HG03045 (cell line): ENCODE data around the gene GRAP2.
"Not testable (repeated sequence)": the region's sequence is repeated elsewhere in the genome, so short reads cannot be mapped to it uniquely, and the experiment has no call there.

Experiments used
- ATAC-seq: cut with Tn5 transposase; IDR thresholded peaks from one replicate; pipeline ENCODE4 v1.9.1; 2021; ENCODE audit warnings: mild to moderate bottlenecking, moderate library complexity; ENCODE audit not compliant: unreplicated experiment

The GRAP2 gene

DNA sequence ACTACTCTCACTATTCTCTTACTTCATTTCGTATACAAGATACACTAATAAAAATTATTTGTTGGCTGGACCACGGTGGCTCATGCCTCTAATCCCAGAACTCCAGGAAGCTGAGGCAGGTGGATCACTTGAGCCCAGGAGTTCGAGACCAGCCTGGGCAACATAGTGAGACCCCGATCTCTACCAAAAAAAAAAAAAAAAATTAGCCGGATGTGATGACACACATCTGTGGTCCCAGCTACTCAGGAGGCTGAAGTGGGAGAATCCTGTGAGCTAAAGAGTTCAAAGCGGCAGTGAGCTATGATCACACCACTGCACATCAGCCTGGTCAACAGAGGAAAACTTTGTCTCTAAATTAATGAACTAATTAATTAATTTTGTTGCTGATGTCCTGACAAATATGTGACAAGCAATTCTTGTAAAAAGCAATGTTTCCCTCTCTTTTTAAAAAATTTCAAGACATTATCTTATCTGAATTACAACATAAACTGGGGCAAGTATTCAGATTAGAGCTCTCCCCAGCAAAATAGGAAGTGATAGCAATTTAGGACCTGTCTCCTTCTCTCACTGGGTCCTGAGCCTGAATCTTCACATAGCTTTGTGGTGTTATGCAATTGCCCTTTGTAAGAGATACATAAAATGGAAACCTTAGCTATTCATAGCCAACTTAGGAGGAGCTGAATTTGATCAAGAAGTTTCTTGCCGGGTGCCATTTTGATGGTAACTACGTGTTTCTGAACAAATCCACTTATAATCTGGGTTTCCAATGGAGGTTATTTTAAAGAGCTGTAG lies 41.8 kb downstream of the GRAP2 start:
- no peak for ATAC-seq

DNA sequence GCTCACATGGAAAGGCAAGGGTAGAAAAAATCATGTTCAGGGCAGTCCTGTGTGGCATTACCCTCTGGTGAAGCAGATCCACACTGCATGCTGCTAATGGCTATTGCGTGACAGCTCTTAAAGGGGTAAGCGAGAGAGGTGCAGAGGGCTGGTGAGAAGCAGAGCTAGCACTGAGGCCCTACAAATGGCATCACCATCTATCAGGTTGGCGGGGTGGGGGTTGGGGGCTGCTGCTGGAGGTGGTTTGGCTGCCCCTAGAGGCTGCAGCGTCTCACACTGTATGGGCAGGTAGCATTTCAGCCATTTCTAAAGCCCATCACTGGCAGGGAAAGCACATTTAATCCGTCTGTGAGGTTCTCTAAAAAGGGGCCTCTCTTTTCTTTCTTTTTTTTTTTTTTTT lies 42.5 kb downstream of the GRAP2 start:
- no peak for ATAC-seq

DNA sequence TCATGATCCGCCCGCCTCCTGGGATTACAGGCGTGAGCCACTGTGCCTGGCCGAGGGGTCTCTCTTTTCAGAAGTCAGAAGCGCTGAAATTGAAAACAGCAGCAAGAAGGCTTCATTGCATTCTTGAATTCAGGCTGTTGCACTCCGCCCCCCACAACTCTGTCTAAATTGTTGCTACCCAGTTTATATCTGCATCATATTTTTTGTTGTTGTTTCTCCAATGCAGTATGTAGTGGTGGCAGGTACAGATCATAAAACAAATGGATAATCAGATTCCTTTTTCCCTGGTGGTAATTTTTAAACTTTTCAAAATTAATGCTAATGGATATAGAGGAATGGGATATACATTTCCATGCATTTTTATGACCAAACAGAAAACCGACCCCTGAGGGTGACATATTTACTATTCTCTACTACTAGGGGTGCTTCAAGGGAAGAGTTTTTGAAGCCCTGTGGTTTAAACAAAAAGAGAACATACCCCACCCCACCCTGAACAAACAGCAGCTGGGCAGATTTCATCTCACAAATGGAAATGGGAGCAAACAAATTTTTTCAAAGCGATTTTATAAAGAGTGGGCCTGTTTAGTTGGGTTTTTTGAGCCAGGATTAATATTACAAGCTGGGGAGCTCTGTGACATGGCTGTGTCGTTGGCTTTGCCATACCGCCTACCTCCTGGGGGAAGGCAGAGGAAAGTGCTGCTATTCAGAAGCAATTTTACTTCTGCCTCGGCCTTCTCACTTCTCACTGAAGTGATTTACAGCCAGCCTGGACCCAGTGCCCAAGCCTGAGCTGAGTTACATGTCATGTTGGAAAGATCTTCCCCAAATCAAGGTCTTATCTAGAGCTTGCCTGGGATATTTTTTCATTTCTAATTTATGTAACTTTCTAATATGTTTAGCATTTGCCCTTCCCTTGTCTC lies 43.3 kb downstream of the GRAP2 start:
- ATAC-seq: no peak

DNA sequence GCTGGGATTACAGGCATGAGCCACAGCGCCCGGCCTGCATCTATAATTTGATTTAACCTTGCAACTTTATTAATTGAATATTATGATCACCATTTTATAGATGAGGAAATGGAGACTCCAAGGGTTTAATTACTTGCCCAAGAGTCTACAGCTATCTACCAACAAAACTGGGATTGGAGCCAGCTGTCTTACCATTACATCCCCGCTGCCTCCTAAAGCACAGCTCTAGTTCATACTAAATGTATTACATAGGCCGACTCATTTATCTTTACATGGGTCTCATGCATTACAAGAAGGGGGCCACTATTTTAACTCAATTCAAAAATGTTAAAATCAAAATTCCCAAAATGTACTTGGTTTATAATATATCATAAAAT lies 45.2 kb downstream of the GRAP2 start:
- ATAC-seq: no peak

DNA sequence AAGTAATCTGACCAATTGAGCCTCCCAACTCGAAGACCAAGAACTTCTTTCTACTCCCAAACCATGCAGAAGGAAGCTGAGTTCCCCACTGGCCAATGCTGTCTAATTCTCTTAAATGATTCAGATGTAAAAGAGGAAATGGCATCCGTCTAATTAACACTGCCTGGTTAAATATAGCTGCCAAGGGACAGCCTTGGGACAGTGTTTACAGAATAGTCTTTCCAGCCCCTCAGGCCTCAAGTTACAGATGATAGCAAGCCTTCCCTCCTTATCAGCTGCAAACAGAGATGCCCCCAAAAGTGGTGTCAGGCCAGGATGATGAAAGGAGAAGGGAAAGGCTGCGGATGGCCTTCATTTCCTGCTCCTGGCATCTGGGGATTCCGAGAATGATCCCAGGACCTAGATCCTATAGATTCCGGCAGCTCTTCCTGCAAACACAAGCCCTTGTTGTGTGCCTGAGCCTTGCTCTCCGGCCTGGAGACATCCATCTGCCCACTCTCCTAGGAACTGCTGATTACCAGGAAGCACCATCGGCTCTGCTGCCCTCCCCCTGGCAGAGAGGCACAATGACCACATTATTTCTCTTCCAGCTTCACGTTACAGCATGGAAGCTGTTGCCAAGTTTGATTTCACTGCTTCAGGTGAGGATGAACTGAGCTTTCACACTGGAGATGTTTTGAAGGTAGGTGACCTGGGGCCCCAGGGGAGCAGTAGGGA lies 45.8 kb downstream of the GRAP2 start:
- no peak for ATAC-seq

DNA sequence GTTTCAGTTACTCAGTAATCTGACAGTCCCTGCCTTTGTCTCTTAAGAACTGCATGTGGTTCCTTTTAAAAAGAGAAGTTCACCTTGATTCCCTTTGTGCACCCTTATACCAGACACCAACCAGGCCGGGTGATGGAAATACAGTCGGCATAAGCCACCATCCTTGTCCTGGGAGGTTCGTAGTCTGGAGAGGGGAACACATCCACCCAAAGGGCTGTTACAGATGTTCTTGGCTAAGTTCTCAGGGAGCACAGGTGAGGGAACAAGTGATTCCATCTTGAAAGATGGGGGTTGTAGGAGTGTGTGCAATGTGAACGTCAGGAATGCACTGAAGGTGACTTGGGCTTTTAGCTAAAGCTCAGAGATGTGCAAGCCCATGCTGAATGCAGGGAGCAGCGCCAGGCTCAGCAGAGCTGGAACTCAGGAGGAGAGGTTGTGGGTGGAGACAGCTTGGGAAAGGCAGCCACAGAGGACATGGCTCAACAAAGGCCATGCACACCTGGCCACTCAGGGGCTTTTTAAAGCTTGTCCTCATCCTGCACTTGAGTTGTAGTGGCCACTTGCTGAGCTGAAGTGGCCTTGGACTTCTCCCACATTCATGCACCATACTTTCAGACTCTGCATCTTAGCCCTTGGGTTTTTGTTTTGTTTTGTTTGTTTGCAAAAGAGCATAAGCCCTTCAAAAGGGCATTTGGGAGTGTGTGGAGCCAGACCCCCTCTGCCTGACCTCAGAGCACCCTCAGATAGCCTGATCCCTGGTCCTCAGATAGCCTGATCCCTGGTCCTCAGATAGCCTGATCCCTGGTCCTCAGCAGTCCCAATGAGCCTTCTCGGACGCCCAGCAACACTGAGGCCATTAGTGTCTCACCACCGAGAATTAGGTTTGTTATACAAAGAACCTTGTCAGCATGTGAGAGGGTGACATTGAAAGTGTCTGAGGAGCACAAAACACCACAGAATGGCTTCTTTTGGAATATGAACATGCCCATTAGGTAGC lies 46.6 kb downstream of the GRAP2 start:
- ATAC-seq: no peak

DNA sequence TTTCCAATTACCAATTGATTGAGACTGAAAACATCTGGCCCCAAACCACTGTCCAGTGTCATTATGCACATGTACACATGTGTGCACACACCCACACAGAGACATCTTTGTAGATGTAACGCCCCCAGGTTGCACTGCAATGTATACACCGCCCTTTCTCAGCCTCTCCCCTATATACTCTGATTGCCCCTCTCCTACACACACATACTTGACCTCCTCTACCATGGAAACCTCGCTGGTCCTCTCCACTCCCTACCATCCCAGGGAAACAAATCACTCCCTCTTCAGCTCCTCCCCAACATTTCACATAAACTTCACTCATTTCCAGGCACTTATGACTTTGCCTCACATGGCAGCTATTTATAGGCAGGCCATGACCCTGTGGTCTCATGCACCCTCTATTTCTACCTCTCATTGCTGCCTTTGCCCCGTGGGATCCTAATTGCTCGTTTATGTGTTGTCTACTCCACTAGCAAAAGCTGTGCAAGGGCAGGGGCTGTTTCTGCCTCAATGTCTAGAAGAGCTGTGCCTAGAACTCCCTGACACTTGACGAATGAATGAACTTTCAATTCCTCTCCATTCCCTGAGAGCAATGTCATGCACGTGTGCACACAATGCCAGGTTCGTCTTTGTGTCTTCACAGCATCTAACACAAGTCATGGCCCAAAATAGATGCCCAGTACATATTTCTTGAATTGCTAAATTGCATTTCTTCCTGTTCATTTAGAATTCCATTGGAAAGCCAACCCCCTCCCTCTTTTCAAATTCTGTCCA lies 49.3 kb downstream of the GRAP2 start:
- ATAC-seq: no peak

DNA sequence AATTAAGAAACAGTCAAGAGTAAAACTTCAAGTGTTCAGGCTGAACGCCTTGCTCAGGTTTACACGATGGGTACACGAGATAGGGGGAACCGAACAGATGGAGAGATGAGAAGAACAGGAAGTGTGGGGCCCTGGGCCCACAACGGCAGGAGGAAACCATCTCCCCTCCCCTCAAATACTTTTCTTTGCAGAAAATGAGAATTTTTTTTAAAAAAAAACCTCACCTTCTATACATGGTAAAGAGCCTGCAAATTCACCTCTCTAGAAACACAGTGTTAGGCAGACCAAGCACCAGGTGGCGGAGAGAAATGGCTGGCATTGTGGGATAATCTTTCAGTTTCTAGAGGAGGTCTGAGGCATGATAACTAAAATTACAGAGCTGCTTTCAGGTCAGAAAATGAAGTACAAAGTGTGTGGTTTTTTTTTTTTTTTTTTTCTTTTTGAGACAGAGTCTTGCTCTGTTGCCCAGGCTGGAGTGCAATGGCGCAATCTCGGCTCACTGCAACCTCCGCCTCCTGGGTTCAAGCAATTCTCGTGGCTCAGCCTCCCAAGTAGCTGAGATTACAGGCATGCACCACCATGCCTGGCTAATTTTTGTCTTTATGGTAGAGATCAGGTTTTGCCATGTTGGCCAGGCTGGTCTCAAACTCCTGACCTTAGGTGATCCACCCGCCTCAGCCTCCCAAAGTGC lies 50.9 kb downstream of the GRAP2 start:
- ATAC-seq: not testable (repeated sequence)

DNA sequence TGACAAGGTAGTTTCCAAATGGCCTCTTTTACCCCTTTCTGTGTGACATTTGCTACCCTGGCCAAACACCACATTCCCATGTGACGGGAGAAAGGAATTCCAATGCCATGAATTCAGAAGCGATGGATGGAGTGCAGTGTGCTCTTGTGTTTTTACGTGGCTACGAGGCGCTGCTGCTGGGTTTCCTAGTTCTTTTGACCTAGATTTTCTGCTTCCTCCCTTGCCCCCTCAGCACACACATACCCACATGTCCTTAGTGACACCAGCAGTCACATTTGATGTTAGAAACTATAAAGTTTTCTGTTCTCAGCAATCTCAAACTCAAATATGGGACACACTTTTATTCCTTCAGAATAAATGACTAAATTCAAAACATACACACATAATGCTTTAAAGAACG lies 51.5 kb downstream of the GRAP2 start:
- no peak for ATAC-seq

DNA sequence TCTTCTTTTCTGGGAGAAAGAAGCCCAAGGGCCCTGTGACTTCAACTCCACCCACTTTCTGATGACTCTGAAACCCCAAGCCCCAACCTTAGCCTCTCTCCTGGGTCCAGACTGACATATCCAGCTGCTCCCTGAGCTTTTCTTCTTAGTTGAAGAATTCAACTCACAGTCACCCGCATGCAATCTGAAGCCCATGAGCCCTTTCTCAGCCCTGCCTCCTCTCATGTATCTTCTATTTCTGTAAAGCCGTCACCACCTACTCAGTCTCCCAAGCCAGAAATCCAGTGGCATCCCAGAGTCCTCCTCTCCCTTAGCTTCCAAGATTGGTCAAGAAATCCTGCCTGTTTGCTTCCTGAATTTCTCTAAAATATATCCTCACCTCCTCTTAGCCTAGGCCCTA lies 52.2 kb downstream of the GRAP2 start:
- ATAC-seq: no peak

DNA sequence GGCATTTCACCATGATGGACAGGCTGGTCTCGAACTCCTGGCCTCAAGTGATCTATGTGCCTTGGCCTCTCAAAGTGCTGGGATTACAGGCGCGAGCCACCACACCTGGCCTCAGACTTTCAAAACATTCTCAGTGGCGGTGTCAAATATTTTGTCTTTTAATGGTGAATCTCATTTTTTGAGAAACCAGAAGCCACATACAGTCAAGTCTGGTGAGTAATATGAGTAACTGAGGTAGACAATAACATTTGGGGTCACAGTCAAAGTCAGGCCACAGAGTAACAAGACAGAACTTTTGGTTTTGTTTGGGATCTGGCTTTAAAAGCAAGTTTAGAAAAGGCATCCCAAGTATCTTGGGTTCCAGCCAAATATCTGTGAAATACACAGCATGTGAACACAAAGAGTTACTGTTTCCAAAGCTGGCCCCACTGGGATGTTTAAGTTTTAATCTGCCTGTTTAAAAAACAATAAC lies 53.7 kb downstream of the GRAP2 start:
- no peak for ATAC-seq

DNA sequence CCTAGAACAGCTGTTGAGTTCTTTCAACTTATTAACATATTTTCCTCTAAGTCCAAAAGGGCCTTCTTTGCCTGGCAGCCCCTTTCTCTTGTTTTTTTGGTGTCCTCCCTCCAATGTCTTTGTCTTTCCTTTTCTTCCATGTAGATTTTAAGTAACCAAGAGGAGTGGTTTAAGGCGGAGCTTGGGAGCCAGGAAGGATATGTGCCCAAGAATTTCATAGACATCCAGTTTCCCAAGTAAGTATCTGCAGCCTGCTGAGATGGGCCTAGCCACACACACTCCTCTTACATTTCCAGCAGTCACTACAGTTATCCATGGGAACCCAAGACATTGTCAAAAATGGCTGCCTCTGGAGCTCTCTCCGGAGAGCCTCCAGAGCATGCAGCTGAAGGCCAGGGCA lies 54.8 kb downstream of the GRAP2 start:
- ATAC-seq: no peak

DNA sequence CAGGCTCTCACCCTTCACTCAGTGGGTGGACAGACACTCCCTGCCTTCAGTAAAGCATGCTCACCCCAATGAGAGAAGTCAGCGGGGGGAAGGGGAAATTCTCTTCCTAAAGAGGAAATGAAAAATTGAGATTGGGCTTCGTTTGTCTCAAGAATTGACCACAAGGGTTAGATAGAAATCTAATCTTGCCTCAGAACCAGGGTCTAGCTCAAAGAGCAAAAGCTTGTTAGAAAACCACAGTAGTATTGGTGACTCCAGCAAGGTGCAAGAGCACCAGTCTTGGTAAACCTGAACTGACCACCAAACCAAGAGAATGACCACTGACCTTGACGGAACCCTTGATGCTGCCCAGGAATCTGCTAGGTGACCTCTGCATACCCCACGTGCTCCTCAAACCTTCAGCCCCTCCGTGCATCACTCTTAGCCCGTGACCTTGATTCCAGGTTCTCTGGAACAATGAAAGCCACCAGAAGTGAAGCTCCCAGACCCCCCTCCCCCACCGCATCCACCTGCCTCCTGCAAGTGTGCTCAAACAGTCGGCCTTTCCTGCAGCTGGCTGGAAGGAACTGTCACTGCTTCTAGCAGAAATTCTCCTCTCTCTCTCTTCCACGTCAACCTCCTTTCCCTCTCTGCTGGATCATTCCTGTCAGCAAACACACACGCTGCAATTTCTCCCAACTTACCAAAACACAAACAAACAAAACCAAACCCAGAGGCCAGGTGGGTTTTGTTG lies 56.2 kb downstream of the GRAP2 start:
- no peak for ATAC-seq

DNA sequence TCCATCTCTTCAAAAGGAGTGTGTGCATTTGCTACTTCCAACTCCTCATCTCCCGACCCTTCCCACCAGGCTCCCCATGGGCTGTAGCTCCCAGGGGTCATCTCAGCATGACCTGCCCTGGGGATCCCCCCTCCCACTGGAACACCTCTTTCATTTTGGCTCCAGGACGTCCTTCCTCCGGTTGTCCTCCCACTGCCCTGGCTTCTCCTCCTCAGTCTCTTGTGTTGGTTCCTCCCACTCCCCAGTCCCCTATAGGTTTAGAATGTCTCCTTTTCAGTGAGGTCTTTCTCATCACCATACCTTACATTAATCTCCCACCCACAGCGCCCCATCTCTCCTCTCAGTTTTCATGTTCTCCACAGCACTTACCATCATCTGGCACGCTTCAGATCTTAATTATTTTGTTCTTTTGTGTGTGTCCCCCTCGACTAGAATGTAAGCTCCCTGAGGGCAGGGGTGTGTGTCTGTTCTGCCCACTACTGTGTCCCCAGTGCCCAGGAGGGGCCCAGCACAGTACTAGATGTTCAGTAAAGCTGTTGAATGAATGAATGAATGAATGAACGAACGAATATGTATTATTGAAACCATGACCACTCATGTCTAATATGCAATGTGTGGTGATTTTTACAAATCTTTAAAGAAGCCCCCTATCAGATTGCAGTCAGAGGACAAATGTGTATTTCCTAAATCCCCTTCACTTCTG lies 57.3 kb downstream of the GRAP2 start:
- no peak for ATAC-seq

DNA sequence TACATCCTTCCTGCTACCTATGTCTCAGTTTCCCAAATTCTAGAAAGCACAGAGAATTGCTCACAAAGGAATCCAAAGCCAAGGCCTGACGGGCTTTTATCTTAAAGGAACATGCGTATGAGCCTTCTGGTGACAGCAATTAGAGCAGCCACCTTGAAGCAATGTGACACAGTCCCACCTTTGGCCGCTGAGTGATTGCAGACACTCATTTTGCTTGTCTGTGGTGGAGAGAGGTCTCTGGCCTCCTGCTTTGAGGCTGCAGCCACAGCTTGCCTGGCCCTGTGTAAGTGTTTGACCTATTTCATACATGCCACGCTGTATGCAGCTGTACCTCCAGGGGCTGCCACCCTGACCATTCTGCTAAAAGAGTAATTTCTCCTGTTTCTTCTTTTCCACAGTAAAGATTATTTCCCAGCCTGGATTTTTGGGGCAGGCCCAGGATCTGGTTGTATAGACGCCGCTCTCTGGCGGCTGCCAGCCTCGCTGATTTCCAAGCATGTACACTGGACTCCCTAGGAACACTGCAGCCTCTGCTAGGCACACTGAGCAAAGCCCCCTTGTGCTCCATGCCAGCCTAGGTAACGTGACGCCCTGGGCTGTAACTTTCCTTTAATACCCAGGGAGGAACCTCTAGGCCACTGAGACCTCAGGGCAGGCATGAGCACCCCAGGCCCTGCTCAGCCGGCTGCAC lies 58.2 kb downstream of the GRAP2 start:
- no peak for ATAC-seq

DNA sequence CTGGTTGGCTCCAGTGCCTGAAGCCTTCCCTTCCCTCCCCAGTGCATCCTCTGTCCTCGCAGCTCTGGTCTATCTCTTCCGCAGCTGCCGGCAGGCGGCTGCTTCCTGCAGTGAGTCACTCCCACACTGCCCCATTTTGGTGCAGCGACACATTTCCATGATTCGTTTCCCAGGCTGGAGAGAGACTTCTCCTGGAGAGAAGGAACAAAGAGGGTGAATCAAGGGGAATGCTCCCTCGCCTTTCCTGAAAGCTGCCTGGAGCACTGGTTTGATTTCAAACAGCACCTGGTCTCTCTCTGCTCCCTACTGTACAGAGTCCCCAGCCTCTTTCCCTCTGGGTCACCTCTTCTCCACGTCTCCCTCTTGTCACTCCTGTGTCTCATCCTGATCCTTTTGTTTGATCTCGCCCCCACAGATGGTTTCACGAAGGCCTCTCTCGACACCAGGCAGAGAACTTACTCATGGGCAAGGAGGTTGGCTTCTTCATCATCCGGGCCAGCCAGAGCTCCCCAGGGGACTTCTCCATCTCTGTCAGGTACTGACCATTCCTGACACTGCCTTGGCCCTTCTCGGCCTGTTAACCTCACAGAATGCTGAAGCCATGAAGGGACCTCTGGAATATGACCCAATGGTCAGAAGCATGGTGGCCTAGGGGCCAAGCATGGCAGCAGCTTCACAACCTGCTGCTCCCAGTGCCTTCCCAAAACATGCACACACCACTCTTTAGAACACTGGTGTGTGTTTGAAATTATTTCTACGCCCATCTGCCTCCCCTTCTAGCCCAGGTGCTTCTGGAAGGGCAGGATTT lies 59.0 kb downstream of the GRAP2 start, which contains the start of gene TMA7B:
Gene TMA7B (plus strand): TSS at position 758 of the 808 bp plus-strand sequence. CDS start 3,978 bp downstream, outside the sequence.
- ATAC-seq: no peak
